OCI-LY1 (cell line): ENCODE results near the gene FBRSL1.

Experiments
- H2AFZ ChIP-seq: fragments of 200-600 bp; sonication (generic), shearing (Covaris generic); 2 replicates; pipeline ENCODE4 v1.6.0; 2014; ENCODE audit warnings: antibody characterized with exemption, mild to moderate bottlenecking, low read length
- H3F3A ChIP-seq: fragments of 200-600 bp; sonication (generic), shearing (Covaris generic); 2 replicates; pipeline ENCODE4 v1.6.0; 2014; ENCODE audit warnings: mild to moderate bottlenecking, antibody characterized with exemption, low read length, moderate library complexity; ENCODE audit not compliant: insufficient read depth
- H3K27ac ChIP-seq: fragments of 200-600 bp; sonication (generic); 2 replicates; pipeline ENCODE4 v1.5.1; 2014; ENCODE audit warnings: low read length, mixed run types, mild to moderate bottlenecking, low read depth; ENCODE audit not compliant: poor library complexity, severe bottlenecking
- H3K27me3 ChIP-seq: fragments of 200-600 bp; sonication (generic); 2 replicates; pipeline ENCODE4 v1.6.0; 2014; ENCODE audit warnings: antibody characterized with exemption, mild to moderate bottlenecking, low read length, moderate library complexity; ENCODE audit not compliant: insufficient read depth
- H3K36me3 ChIP-seq: fragments of 200-600 bp; sonication (generic); 2 replicates; pipeline ENCODE4 v1.6.1; 2014; ENCODE audit warnings: mild to moderate bottlenecking, antibody characterized with exemption, low read length, moderate library complexity, mixed read lengths; ENCODE audit not compliant: insufficient read depth
- H3K4me1 ChIP-seq: fragments of 200-600 bp; sonication (generic); 2 replicates; pipeline ENCODE4 v1.5.1; 2014; ENCODE audit warnings: mild to moderate bottlenecking, low read length, moderate library complexity; ENCODE audit not compliant: insufficient read depth, severe bottlenecking
- H3K4me2 ChIP-seq: fragments of 200-600 bp; sonication (generic), shearing (Covaris generic); 2 replicates; pipeline ENCODE4 v1.6.1; 2014; ENCODE audit warnings: low read length
- H3K4me3 ChIP-seq: fragments of 200-600 bp; sonication (generic); 2 replicates; pipeline ENCODE4 v1.5.1; 2014; ENCODE audit warnings: low read length, low read depth, mild to moderate bottlenecking, mixed read lengths; ENCODE audit not compliant: poor library complexity, severe bottlenecking
- H3K79me2 ChIP-seq: fragments of 200-600 bp; shearing (Covaris generic); 2 replicates; pipeline ENCODE4 v1.6.1; 2016; ENCODE audit warnings: mixed run types, low read length, mixed read lengths; ENCODE audit not compliant: insufficient read depth
- H3K9ac ChIP-seq: fragments of 200-600 bp; sonication (generic), shearing (Covaris generic); 2 replicates; pipeline ENCODE4 v1.6.1; 2014; ENCODE audit warnings: mild to moderate bottlenecking, low read length, mixed read lengths
- H3K9me2 ChIP-seq: fragments of 200-600 bp; sonication (generic), shearing (Covaris generic); 2 replicates; pipeline ENCODE4 v1.6.1; 2014; ENCODE audit warnings: low read depth, mild to moderate bottlenecking, low read length, mixed read lengths
- H3K9me3 ChIP-seq: fragments of 200-600 bp; shearing (Covaris generic); 2 replicates; pipeline ENCODE4 v1.6.1; 2014; ENCODE audit warnings: low read length, mixed read lengths
- H4K20me1 ChIP-seq: fragments of 200-600 bp; sonication (generic), shearing (Covaris generic); 2 replicates; pipeline ENCODE4 v1.6.0; 2016; ENCODE audit warnings: mild to moderate bottlenecking, low read length; ENCODE audit not compliant: insufficient read depth
- CTCF ChIP-seq: fragments of 200-600 bp; sonication (generic), shearing (Covaris generic); IDR thresholded peaks from 2 replicates; pipeline ENCODE4 v1.5.1; 2017; ENCODE audit warnings: mild to moderate bottlenecking, antibody characterized with exemption, low read length, moderate library complexity, mixed read lengths
- EZH2 ChIP-seq: fragments of 200-600 bp; sonication (generic), shearing (Covaris generic); IDR thresholded peaks from 2 replicates; pipeline ENCODE4 v1.8.0; 2017; ENCODE audit warnings: borderline replicate concordance, mixed run types, mild to moderate bottlenecking, antibody characterized with exemption, low read length, moderate library complexity, mixed read lengths

Gene FBRSL1

GRCh38 chr12:132493482-132494178 lies 3.7 kb downstream of the FBRSL1 start:
- Histone ChIP-seq H3K9me3 (no peaks in the 10 kb centered on the region), H4K20me1 (no peaks in the 10 kb centered on the region), H3K4me1 (peaks cover 26% of the 10 kb centered on the region), H3F3A (no peaks in the 10 kb centered on the region), H3K27me3 (0 out of 2 replicates have a peak, but pooled peaks cover 2% of the 10 kb centered on the region), H3K79me2 (no peaks in the 10 kb centered on the region), H2AFZ (no peak overlapping the region), H3K36me3 (no peaks in the 10 kb centered on the region; the same call in 1 of the 2 replicates), H3K9me2 (no peaks in the 10 kb centered on the region), H3K4me3 (no peak overlapping the region), H3K9ac (no peak overlapping the region), H3K4me2 (no peak overlapping the region), H3K27ac (no peak overlapping the region)
- TF ChIP-seq CTCF: no peak
- TF ChIP-seq EZH2: no peak

GRCh38 chr12:132494294-132495164 lies 4.6 kb downstream of the FBRSL1 start:
- Histone ChIP-seq H3K36me3 (no peaks in the 10 kb centered on the region; the same call in 1 of the 2 replicates), H2AFZ (no peak overlapping the region), H3K4me2 (no peak overlapping the region), H3K9me2 (no peaks in the 10 kb centered on the region), H3K4me3 (no peak overlapping the region), H3K27ac (no peak overlapping the region), H3K9ac (no peak overlapping the region), H3K4me1 (peaks cover 18% of the 10 kb centered on the region), H3K27me3 (0 out of 2 replicates have a peak, but pooled peaks cover 7% of the 10 kb centered on the region), H4K20me1 (no peaks in the 10 kb centered on the region), H3K79me2 (no peaks in the 10 kb centered on the region), H3K9me3 (no peaks in the 10 kb centered on the region), H3F3A (no peaks in the 10 kb centered on the region)
- TF ChIP-seq CTCF (no peak), EZH2 (no peak)

GRCh38 chr12:132495165-132495544 lies 5.2 kb downstream of the FBRSL1 start:
- H3K36me3 ChIP-seq: no peaks in the 10 kb centered on the region; the same call in 1 of the 2 replicates
- H3K9ac ChIP-seq: no peak overlapping the region
- H3K79me2 ChIP-seq: no peaks in the 10 kb centered on the region
- H3K4me3 ChIP-seq: no peak overlapping the region
- TF ChIP-seq CTCF: no peak
- TF ChIP-seq EZH2: no peak
- no peaks in the 10 kb centered on the region for H3K9me2 ChIP-seq
- H3K4me1 ChIP-seq: peaks cover 18% of the 10 kb centered on the region
- 0 out of 2 replicates have a peak, but pooled peaks cover 7% of the 10 kb centered on the region for H3K27me3 ChIP-seq
- no peak overlapping the region for H2AFZ ChIP-seq
- no peaks in the 10 kb centered on the region for H4K20me1 ChIP-seq
- H3K27ac ChIP-seq: no peak overlapping the region
- H3F3A ChIP-seq: no peaks in the 10 kb centered on the region
- H3K9me3 ChIP-seq: no peaks in the 10 kb centered on the region
- no peak overlapping the region for H3K4me2 ChIP-seq
